Activated gamma-delta T cell treated with anti-CD3 and anti-CD28 coated beads, Interleukin-2, amount 50 U/mL, for 16 hours (primary cell): Measurements from ENCODE around the gene ALX1.

ENCODE experiments used
- DNase-seq: peaks from one replicate; pipeline ENCODE4 v3.0.0-alpha.2; 2020; ENCODE audit warnings: low read depth

The ALX1 gene

GRCh38 chr12:85280165-85280983, at the start of gene ALX1:
Gene ALX1 (plus strand): TSS chr12:85280220. CDS start chr12:85280262, 42 bp downstream.
- no peak for DNase-seq

DNA sequence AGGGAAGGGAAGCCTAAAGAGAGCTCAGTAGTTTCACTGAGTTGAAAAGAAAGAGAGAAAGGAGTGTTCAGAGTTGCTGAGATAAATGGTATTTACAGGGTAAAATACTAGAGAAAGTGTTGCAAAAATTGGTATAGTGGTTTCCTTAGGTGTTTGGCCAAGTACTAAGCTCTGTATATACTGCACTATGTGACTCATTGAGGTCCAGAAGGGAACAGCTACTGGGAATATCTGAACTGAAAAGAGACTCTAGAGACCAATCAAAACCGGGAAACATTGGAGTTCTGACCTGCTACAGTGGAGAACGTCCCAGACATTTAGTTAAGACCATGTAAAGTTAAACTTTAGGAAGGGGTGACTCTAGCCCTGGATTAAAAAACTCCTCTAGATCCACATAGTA, 42.7 kb upstream of the ALX1 start:
- no peak for DNase-seq

GRCh38 chr12:85244561-85244960, 35.5 kb upstream of the ALX1 start:
- DNase-seq = no peak

GRCh38 chr12:85253853-85254252, 26.2 kb upstream of the ALX1 start:
- DNase-seq = no peak

GRCh38 chr12:85257671-85258070, 22.3 kb upstream of the ALX1 start:
- no peak for DNase-seq

DNA sequence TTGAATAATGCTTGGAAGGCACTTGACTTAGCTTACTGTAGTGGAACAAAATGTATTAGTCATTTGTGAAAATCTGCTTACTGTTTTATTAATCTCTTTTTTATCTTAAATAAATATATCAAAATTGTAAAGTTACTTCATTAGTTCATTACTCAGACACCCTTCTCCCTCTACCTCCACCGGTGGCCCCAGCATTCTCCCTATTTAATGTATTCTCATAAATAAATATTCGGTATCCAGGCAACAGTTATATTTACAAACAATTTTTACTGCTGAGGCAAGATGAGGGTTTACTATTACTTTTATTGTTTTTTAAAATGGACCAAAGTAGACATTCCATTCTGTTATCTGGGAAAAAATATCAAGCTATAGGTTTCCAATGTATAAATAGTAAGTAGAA, 19.6 kb upstream of the ALX1 start:
- DNase-seq = no peak

- DNase-seq = no peak
Observed at GRCh38 chr12:85260896-85261295, 19.1 kb upstream of the ALX1 start.

GRCh38 chr12:85266356-85266755, 13.7 kb upstream of the ALX1 start:
- DNase-seq = no peak

GRCh38 chr12:85273381-85274314, 6.4 kb upstream of the ALX1 start:
- no peak for DNase-seq

- DNase-seq = no peak
Observed at GRCh38 chr12:85274315-85274651, 5.7 kb upstream of the ALX1 start.

GRCh38 chr12:85275374-85275773, 4.6 kb upstream of the ALX1 start:
- no peak for DNase-seq

- DNase-seq = no peak
Observed at GRCh38 chr12:85277191-85277590, 2.8 kb upstream of the ALX1 start.

DNA sequence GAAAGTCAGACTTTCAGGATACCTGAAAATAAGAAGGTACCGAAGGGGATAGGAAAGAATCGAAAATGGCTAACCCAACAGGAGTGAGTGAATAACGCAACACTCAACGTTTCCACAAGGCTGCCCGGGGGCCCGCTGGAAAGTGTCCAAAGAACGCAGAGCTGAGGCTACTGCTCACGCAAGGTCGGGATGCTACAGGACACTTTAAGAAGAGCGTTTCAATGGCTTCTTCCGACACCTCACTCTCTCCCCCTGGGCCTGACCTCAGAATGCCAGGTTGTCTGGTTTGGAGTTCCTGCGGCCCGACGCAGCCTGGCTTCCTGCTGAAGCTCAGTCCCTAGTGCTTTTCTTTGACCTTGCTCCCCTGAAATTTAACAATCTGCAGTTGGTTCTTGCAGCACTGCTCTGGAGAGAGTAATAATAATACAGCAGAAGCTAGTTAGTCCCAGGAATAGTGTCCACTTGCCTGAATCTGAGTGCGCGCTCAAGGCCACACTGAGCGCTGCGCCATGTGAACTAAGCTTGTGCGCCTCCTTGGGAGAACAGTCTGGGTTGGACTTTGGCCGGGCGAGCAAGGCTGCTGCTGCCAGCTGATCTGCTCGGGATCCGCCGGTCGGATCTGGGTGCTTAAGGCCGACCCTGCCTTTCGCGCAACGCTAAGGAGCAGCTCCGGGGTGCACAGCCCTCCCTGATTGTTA, 2.0 kb upstream of the ALX1 start:
- no peak for DNase-seq

DNA sequence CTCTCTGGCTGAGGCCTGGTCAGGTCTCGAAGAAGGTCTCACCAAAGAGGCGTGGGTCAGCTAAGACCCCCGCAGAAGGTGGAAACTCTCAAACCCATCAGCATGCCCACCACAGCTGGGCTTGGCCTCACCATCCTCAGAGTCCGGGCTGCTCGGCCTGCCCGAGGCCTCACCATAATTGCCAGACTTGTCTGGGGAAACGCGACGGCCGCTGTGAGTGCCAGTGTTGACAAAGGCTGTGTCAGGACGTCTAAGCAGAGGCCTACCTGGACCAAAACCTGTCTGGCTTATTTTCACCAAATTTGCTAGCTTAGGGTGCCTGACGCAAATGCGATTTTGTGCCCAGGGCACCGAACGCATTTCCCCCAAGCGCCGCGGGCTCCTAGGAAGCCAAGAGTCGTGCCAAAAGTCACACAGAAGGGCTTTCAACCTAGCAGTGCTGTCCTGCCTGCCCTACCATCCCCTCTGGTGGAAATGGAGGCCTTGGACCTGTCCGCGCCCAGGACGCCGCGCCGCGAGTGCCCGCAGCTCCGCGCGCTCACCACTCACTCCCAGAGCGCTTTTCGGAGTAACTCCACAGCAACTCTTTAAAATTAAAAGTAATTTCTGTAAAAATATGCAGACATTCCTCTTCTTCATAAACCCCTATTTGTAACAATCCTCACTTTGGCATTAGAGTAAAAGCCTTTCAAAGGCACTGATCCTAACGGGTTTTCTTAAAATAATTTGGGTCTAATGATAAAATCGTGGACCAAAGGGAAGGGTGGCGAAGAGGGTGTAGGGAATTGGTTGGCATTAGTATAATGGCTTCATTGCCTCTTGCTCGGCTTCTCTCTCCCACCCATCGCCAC, 1.2 kb upstream of the ALX1 start:
- no peak for DNase-seq

DNA sequence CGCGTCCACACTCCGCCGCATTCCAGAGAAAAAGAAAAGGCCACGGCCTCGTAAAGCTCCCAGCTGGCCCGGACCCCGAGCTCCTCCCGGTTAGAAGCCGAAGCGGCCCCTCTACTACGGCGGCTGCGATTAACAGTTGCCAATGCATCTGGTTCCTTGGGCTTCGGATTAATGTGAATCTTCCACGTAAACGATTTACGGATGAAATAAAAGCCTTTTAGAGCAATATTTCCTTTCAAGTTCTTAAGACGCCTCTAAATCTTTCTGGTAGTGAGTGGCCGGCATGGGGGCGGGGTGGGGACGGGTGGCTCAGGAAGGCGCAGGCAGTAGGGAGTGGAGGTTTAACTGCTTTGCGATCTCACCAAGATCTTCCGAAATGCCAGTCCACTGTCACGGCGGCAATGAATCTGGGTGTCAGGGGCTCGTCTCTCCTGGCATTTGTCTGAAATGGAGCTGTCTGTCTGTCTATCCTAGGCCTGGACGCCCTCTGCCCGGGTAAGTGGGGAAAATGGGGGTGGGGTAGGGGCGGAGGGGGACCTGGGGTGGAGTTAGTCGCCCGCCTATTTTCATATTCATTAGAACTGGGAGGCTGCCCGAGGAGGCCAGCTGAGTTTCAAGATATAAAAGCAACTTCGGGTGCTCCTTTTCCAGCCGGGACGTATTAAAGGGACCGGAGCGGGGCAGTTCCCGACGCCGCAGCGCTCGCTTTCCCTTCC, 413 bp upstream of the ALX1 start:
- DNase-seq = no peak

GRCh38 chr12:85280984-85281630, 1.1 kb downstream of the ALX1 start:
- DNase-seq = no peak

GRCh38 chr12:85281636-85282312, 1.8 kb downstream of the ALX1 start:
- DNase-seq = no peak

DNA sequence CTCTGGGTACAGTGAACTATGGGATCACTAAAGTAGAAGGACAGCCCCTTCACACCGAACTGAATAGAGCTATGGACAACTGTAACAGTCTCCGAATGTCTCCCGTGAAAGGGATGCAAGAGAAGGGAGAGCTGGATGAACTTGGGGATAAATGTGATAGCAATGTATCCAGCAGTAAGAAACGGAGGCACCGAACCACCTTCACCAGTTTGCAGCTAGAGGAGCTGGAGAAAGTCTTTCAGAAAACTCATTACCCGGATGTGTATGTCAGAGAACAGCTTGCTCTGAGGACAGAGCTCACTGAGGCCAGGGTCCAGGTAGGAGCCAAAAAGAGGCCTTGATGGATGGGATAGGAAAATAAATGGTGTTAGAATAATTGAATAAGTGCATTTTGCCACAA, 3.5 kb downstream of the ALX1 start:
- DNase-seq = no peak

GRCh38 chr12:85296362-85296761, 16.3 kb downstream of the ALX1 start:
- DNase-seq = no peak

DNA sequence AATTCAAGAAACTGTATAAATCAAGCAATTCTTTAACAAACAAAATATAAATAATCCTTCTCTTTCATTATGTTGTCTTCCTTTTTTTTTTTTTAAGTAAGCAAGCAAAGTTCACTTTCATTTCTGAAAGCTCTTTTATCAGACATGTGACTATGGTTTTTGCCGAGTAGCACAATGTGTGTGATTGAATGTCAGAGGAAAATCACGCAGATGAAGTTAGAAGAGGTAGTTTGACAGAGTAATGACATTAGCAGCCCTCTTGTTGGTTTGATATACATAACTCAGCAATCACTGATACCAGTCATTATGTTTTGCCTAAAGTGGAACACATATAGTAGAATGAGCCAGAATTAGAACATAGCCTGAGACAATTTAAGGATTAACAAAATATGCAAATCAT, 19.0 kb downstream of the ALX1 start:
- no peak for DNase-seq
